Motor neuron (in vitro differentiated cells): ENCODE data around the gene CFDP1. TPM values are rescaled to one million over a fixed set of nuclear protein-coding genes. Genes with fewer than 3 reads are reported as not detected.

Experiments used
- ATAC-seq, 8 experiments: fragments of 200-7000 bp; cut with Tn5 transposase; replicated peaks in 6 of 8; 2 replicates each; pipeline ENCODE4 v1.8.0; 2021; ENCODE audit warnings: mild to moderate bottlenecking in 8 of 8, moderate library complexity in 8 of 8
- H3K27ac ChIP-seq, 2 donors: fragments of 250-450 bp; sonication (Bioruptor Pico); 2 replicates each; pipeline ENCODE4 v1.9.0; 2021; ENCODE audit warnings: antibody characterized with exemption in 2 of 2, mild to moderate bottlenecking in 2 of 2, moderate library complexity in 1 of 2
- H3K4me1 ChIP-seq, 2 donors: fragments of 250-450 bp; sonication (Bioruptor Pico); replicated peaks in 1 of 2; 2 replicates each; pipeline ENCODE4 v1.6.1; 2021; ENCODE audit warnings: antibody characterized with exemption in 2 of 2, mild to moderate bottlenecking in 2 of 2, moderate library complexity in 1 of 2
- H3K4me3 ChIP-seq, 5 donors: fragments of 250-450 bp; sonication (Bioruptor Pico); 2 replicates each; pipeline ENCODE4 v1.9.0; 2021; ENCODE audit warnings: antibody characterized with exemption in 5 of 5, mild to moderate bottlenecking in 5 of 5, moderate library complexity in 4 of 5
- WGBS, 10 experiments: fragments of 450-650 bp; shearing (Covaris generic); methylation state at CpG; one replicate each; pipeline ENCODE4 v1.0.0; 2022; 5-methylcytosine and 5-hydroxymethylcytosine counted together
- in situ Hi-C, 9 experiments: fragments of 400-800 bp; cut with MboI; loops; one replicate each; pipeline ENCODE4 v1.15.0; 2021; ENCODE audit warnings: low sequenced_read_pairs in 9 of 9, low pct_unique_long_range_greater_than_20kb in 2 of 9; ENCODE audit not compliant: unreplicated experiment in 9 of 9
- total RNA-seq, 8 experiments: library from RNA; unstranded; fragments of 300-600 nt; gene quantifications; 2 replicates each; pipeline versions ENCODE4 v1.2.3 to v1.2.4, GENCODE V29; 2022

The CFDP1 gene
- total RNA-seq, 8 experiments from 2014 or later: 43.5 to 130 (median 107) TPM

DNA sequence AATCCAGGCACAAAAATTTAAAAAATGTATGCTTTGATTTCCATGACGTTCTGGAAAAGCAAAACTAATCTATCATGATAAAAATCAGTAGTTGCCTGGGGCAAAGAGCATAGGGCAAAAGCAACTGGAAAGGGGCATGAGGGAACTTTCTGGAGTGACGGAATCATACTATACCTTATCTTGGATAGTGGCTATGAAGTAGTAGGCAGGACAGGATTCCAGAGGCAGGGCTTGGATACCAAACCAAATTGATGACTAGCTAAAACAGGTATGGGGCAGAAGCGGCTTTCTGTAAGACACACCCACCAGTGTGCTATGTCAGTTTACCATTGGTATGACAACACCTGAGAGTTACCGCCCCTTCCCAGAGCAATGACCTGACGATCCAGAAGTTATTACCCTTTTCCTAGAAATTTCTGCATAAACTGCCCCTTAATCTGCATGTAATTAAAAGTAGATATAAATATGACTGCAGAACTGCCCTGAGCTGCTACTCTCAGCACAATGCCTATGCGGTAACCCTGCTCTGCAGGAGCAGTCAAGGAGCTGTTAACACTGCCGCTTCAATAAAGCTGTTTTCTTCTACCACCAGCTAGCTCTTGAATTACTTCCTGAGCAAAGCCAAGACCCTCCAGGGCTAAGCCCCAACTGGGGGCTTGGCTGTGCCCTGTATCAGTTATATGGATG is 56.7 kb downstream of the CFDP1 start:
- in situ Hi-C loops: loop anchor here in 6 of 9 experiments (25.0 kb wide), 2 partner anchors 139 to 164 kb away; partner anchors contain the start of genes CTRB1 (in 5 of the 6) and CTRB2 (in 5 of the 6)
- no peak overlapping the region for H3K4me3 ChIP-seq
- H3K27ac ChIP-seq: no peak overlapping the region
- WGBS, 10 experiments: 62 to 89% (median 80%) methylated on average over 1 to 5 of the region's 7 CpGs; no CpG with 5 or more reads in 1 of the 10 experiments
- peaks cover 18 to 25% of the 10 kb centered on the region in 2 donors for H3K4me1 ChIP-seq
- ATAC-seq: peak in 7 of 8 experiments; percentile 32 to 94 (median 47)

DNA sequence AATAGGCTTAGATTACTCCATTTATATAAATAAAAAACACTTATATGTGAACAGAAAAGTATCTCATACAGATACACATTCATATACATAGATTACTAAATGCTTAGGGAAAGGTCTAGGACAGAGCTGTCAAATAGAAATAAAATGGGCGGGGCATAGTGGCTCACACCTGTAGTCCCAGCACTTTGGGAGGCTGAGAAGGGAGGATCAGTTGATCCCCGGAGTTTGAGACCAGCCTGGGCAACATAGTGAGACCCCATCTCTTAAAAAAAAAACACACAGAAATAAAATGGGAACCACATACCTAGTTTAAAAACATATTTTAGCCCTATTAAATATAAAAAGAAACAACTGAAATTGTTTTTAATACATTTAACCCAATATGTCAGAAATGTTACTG is 58.9 kb downstream of the CFDP1 start:
- in situ Hi-C loops: no loop called here
- 60 to 100% (median 100%) methylated on average over 1 to 2 of the region's 2 CpGs; no CpG with 5 or more reads in 1 of the 10 experiments for WGBS, 10 experiments
- Histone ChIP-seq H3K4me1 (peaks cover 18 to 25% of the 10 kb centered on the region in 2 donors), H3K4me3 (no peak overlapping the region), H3K27ac (no peak overlapping the region)
- no peak for ATAC-seq

DNA sequence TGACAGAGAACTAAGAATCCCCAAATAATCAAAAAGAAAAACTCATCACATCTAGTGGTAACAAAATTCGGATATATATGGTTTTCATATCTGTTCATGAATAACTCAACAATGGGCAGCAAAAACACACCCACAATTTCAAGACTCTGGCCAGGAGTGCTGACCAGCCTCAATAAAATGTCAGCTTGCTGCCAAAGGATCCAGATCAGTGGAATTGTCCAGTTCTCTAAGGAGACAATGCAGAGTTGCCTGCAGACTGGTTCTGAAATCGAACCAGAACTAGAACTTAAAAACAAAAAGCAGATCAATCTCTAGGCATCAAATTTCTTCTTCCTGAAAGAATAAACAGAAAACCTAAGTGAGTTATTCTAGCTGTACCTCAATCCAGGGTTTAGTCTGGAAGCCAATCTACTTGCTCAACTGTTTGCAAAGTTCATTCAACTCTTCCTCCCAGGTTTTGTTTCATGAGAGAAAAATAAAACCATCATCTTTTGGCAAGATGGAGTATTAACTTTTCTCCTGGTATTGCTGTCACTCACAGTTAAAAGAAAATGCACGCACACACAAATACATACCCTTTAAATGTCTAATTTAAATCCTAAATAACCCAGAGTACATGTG is 61.0 kb downstream of the CFDP1 start:
- H3K4me3 ChIP-seq: no peak overlapping the region
- peaks cover 10% of the 10 kb centered on the region in 2 donors for H3K4me1 ChIP-seq
- in situ Hi-C loops: no loop called here
- ATAC-seq: no peak
- H3K27ac ChIP-seq: no peak overlapping the region
- 20 to 97% (median 81%) methylated on average over 1 to 3 of the region's 3 CpGs for WGBS, 10 experiments

DNA sequence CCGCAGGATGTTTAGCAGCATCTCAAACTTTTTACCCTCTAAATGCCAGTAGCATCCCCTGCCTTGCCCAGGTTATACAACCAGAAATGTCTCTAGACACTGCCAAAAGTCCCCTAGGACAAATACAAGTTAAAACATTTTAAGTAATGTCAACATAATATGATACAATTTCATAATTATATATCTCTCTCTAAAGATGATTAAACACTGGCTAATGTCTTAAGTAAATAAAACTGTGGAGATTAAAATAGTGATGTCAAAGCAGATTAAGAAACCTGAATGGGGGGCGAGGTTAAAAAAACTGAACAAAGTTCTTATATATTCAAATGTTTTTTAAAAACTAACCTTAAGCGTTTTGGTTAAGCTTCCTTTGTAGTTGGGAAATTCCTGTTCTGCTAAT is 62.1 kb downstream of the CFDP1 start:
- no peaks in the 10 kb centered on the region for H3K4me1 ChIP-seq
- 79 to 100% (median 95%) methylated on average over 1 to 3 of the region's 3 CpGs for WGBS, 10 experiments
- in situ Hi-C loops: no loop called here
- H3K4me3 ChIP-seq: no peak overlapping the region
- no peak for ATAC-seq
- H3K27ac ChIP-seq: no peak overlapping the region

DNA sequence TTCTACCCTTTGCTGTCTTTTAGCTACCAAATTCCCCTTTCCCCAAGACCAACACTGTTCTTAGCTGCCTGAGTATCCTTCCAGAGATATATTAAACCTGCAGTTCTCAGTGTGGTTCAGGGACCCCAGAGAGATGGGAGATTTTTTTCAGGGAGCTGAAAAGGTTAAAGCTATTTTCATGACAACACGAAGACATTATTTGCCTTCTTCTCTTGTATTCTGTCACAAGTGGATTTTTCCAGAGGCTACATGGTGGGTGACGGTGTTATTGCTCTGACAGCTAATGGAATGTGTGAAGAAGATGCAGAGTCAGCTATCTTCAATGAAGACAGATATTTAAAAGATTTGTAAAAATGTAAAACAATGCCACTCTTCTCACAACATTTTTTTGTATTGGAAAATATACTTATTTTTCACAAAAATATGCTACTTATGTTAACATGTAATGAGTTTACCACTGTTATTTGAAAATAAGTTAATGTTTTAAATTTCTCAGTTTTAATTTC is 69.0 kb downstream of the CFDP1 start:
- in situ Hi-C loops: no loop called here
- Histone ChIP-seq H3K27ac (no peak overlapping the region), H3K4me1 (peaks cover 0 to 3% of the 10 kb centered on the region in 2 donors), H3K4me3 (no peak overlapping the region)
- ATAC-seq: no peak
- 64 to 94% (median 74%) methylated on average over 2 of the region's 2 CpGs for WGBS, 10 experiments

DNA sequence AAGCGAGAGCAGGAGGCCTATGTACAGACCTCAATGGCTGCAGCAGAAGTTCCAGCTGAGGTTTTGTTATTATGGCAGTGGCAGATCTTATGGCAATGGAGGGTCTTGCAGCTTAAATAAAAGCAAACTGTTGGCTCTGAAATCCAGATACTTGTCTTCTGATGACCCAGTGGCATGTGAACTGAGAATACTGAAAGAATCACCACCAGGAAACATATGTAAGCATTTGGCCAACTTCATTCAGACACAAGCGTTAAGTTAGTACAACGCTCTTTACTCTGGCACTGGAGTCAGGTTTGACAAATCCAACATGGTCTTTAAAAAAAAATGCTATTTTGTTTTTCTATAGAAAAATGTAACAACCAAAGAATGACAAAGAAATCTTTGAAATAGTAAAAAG is 70.5 kb downstream of the CFDP1 start:
- peaks cover 0 to 3% of the 10 kb centered on the region in 2 donors for H3K4me1 ChIP-seq
- H3K4me3 ChIP-seq: no peak overlapping the region

DNA sequence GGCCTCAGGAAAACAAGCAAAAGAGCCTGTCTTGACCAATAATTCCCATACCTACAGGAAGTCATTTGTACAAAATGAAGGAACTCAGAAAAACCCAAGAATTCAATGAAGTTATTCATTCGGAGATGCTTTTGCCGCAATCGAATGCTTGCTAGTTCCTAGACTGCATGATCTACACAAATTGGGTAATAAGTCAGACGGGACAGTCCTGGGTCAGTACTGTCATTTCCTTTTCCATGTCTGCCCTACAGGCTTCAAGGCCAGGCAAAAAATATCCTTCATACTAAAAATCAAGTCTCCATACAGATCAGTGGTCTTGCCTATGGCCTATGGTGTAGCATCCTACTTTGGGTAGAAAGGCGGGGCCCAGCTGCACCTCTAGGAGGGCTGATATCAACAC is 71.4 kb downstream of the CFDP1 start:
- Histone ChIP-seq H3K4me3 (no peak overlapping the region), H3K4me1 (peaks cover 0 to 3% of the 10 kb centered on the region in 2 donors), H3K27ac (no peak overlapping the region)
- in situ Hi-C loops: no loop called here
- ATAC-seq: no peak
- 88 to 100% (median 100%) methylated on average over 1 to 5 of the region's 5 CpGs; no CpG with 5 or more reads in 2 of the 10 experiments for WGBS, 10 experiments

More for the DNA sequence above, 70.5 kb downstream of the CFDP1 start:
- in situ Hi-C loops: no loop called here
- no peak overlapping the region for H3K27ac ChIP-seq
- 83 to 100% (median 100%) methylated on average over 1 to 3 of the region's 3 CpGs for WGBS, 10 experiments
- no peak for ATAC-seq

DNA sequence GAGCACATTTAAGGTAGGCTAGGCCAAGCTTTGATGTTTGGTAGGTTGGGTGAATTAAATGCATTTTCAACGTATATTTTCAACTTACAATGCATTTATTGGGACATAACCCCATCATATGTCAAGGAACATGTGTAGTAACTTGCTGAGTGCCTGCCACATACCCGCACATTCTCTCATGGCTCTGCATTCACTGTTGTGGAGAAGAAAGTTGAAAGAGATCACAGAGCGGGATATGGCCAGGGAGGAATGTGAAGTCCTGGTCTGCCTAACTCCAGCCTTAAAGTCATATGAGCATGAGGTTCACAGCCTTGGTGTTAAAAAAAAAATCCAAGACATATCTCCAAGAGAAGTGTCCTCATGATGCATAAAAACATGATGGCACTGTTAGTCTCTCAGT is 79.1 kb downstream of the CFDP1 start:
- no peak overlapping the region for H3K27ac ChIP-seq
- no peak for ATAC-seq
- WGBS, 10 experiments: 81 to 100% (median 100%) methylated on average over 1 to 3 of the region's 3 CpGs; no CpG with 5 or more reads in 3 of the 10 experiments
- in situ Hi-C loops: no loop called here
- H3K4me1 ChIP-seq: no peaks in the 10 kb centered on the region
- H3K4me3 ChIP-seq: no peak overlapping the region

DNA sequence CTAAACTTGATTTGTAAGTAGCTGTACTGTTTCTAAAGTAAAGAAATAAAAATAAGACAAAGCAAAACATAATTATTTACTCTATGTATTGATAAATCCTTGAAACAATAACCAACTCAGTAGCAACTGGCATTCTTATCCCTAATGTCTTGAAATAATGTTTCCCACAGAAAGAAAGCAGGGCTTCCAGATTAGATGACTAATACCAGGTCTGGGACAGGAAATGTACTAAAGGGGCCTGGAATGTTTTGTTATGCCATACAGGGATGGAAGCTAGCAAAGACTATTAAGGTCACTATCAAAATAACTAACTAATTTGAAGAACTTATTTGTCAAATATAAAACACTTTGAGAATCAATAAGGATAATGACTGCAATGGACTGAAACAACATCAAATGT is 82.1 kb downstream of the CFDP1 start:
- no peak overlapping the region for H3K27ac ChIP-seq
- no peak overlapping the region for H3K4me3 ChIP-seq
- H3K4me1 ChIP-seq: no peaks in the 10 kb centered on the region
- in situ Hi-C loops: no loop called here
- ATAC-seq: no peak

DNA sequence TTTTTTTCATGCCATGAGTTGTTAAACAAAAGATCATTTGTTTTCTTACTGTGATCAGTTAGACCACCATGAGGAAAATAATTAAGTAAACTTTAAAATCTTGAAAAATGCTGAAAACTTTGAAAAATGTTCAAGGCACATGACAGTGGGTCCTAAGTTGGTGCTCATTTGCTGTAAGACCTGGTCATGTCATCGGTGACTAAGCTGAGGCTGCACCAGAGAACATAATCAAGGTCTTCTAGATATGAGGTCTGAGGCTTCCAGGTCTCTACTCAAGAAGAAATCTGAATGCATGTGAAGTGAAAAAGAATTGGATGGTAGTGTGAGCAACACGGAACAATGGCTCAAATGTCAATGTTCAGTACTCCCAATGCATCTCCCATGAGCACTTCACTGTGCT is 87.6 kb downstream of the CFDP1 start:
- Histone ChIP-seq H3K4me1 (peaks cover 14 to 19% of the 10 kb centered on the region in 2 donors), H3K4me3 (no peak overlapping the region), H3K27ac (no peak overlapping the region)
- WGBS, 10 experiments: 86 to 100% (median 100%) methylated on average over 1 to 2 of the region's 2 CpGs; no CpG with 5 or more reads in 2 of the 10 experiments
- in situ Hi-C loops: no loop called here
- ATAC-seq: no peak

DNA sequence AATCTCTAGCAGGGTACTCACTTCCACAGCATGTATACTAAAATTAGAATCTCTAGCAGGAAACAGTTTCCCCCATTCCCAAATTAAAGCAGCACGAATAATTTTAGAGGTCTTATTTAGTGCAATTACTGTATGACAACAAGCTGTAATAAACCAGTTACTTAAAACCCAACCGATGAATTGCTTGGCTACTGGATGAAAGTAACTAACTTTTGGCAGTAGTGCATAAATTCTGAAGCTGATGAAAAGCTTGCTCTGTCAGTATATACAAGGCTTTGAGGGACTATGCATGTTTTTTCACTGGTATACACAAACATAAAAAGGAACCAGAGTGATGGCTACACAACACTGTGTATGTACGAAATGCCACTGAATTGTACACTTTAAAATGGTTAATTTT is 89.4 kb downstream of the CFDP1 start:
- Histone ChIP-seq H3K27ac (no peak overlapping the region), H3K4me1 (peaks cover 23 to 28% of the 10 kb centered on the region in 2 donors), H3K4me3 (no peak overlapping the region)
- ATAC-seq: no peak
- in situ Hi-C loops: no loop called here
- 29 to 100% (median 63%) methylated on average over 1 to 3 of the region's 3 CpGs for WGBS, 10 experiments

DNA sequence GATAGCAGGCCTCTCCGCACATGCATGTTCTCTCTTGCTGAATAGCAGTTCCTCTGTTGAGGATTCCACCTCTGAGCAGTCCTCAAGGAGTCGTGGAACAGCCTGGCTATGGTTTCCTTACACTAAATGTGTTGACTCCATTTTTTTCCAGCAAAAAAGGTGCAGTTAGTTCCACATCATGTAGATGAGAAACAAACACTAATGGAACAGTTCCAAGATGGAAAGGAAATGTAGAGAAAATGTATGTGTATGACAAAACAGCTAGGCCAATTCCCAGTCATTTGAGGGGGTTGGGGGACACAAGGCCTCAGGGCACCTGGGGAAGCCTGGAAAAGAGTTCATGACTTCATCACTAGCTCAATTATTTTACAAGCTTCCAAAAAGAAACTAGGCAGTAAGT is 90.0 kb downstream of the CFDP1 start:
- ATAC-seq: no peak

DNA sequence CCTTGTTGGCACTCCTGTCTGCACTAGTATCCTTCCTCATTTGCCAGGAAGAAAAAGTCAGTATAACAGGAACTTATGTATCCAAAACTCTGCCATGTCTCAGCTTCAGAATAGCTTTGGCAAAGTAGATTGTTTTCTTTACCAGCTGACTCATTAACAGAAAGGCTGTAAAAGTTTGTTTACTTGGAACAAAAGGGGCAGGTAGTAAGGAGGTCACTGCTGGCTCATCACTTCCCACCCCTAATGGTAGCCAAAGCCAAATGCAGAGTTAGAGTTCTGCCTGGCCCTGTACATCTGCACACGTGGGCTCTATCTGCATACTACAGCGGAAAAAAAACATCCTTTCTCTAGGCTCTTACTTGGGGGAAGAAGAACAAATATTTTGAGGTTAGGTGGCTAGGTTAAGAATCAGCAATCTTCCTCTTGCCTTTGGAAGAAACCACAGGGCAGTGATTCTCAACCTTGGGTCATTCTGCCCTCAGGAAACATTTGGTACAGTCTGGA is 90.9 kb downstream of the CFDP1 start:
- 20 to 100% (median 45%) methylated on average over 1 of the region's 2 CpGs; no CpG with 5 or more reads in 6 of the 10 experiments for WGBS, 10 experiments
- H3K4me3 ChIP-seq: no peak overlapping the region
- H3K4me1 ChIP-seq: peaks cover 23 to 28% of the 10 kb centered on the region in 2 donors
- in situ Hi-C loops: no loop called here
- H3K27ac ChIP-seq: no peak overlapping the region
- peak in 3 of 8 experiments; percentile 46 to 69 (median 47) for ATAC-seq

More for the DNA sequence above, 90.0 kb downstream of the CFDP1 start:
- no peak overlapping the region for H3K27ac ChIP-seq
- WGBS, 10 experiments: 83 to 100% (median 100%) methylated on average over 1 to 2 of the region's 2 CpGs; no CpG with 5 or more reads in 2 of the 10 experiments
- no peak overlapping the region for H3K4me3 ChIP-seq
- in situ Hi-C loops: no loop called here
- H3K4me1 ChIP-seq: peaks cover 23 to 28% of the 10 kb centered on the region in 2 donors
